Measurements from ENCODE around the gene UGP2.

- no peak for TF ChIP-seq MXI1 (IDR thresholded peaks at IDR 0.05; ENCODE audit: borderline replicate concordance, low read depth, low read length)
- no peak for TF ChIP-seq CTCF (conservative IDR thresholded peaks at IDR 0.05; ENCODE audit: low read depth, low read length)
- no peak for TF ChIP-seq POLR2A (IDR thresholded peaks at IDR 0.05; ENCODE audit: low read depth, low read length)
- no peak for TF ChIP-seq BHLHE40 (IDR thresholded peaks at IDR 0.05; ENCODE audit: low read depth, low read length)
- TF ChIP-seq RAD21 (IDR thresholded peaks at IDR 0.05; ENCODE audit: low read length) = no peak
- TF ChIP-seq, protein P1, sequence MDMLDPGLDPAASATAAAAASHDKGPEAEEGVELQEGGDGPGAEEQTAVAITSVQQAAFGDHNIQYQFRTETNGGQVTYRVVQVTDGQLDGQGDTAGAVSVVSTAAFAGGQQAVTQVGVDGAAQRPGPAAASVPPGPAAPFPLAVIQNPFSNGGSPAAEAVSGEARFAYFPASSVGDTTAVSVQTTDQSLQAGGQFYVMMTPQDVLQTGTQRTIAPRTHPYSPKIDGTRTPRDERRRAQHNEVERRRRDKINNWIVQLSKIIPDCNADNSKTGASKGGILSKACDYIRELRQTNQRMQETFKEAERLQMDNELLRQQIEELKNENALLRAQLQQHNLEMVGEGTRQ (IDR thresholded peaks at IDR 0.05; ENCODE audit: low read depth, low read length) = no peak
- no peak for TF ChIP-seq CEBPB (IDR thresholded peaks at IDR 0.05; ENCODE audit: low read depth, low read length)
- TF ChIP-seq RFX5 (IDR thresholded peaks at IDR 0.05; ENCODE audit: low read depth, low read length) = no peak
- no peak for TF ChIP-seq ELK1 (IDR thresholded peaks at IDR 0.05; ENCODE audit: borderline replicate concordance, low read depth, low read length)
Measured at GRCh38 chr2:63914311-63914710, 72.6 kb downstream of the UGP2 start.
